CD4-positive, alpha-beta T cell treated with Interleukin-17A for 1 hour (primary cell): ENCODE data around the gene ZNF460.

Experiments
- DNase-seq: peaks from one replicate; pipeline ENCODE4 v3.0.0-alpha.2; 2020

Gene ZNF460

GRCh38 chr19:57280962-57281400 is 696 bp downstream of the ZNF460 start:
- peak; percentile 73 for DNase-seq

DNA sequence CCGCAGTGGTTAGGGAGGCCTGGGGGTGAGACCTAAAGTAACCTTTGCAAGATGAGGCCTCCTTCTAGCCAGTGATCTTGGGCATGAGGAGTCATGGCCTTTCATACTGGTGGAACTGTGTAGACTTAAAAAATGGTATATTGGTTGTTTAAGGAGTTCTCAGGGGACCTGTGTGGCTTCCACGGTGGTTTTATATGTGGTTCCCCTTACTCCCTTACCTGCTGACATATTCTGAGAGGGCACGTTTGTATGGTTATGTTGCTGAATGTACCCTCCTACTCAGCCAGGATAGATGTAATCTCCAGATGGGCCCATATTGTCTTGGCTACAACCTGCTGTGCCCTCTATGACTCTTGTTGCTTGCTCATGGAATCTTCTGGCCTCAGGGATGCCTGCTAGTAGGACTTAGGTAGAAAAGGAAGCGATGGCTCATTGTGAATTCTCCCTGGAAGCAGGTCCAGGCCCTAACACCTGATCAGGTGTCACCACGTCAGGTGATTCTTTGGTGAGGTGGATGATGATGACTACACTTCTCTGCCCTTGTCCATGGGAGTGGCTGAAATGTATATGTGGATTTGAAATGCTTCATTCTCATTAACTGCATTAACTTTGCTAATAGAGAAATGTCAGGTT is 1.8 kb downstream of the ZNF460 start:
- no peak for DNase-seq

GRCh38 chr19:57288373-57288772 is 8.1 kb downstream of the ZNF460 start:
- DNase-seq: no peak

DNA sequence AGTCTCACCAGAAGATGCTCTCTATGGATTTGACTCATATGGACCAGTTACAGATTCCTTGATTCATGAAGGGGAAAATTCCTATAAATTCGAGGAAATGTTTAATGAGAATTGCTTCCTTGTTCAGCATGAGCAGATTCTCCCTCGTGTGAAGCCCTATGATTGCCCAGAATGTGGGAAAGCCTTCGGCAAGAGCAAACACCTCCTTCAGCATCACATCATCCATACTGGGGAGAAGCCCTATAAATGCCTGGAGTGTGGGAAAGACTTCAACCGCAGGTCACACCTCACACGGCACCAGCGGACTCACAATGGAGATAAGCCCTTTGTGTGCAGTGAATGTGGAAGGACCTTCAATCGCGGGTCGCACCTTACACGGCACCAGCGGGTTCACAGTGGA is 10.7 kb downstream of the ZNF460 start:
- DNase-seq: no peak

GRCh38 chr19:57292547-57292946 is 12.3 kb downstream of the ZNF460 start:
- no peak for DNase-seq

- DNase-seq: no peak
Observed at GRCh38 chr19:57293719-57294118, 13.4 kb downstream of the ZNF460 start.

- DNase-seq: no peak
Observed at GRCh38 chr19:57302020-57302465, 21.8 kb downstream of the ZNF460 start.

- no peak for DNase-seq
Observed at GRCh38 chr19:57302727-57303401, 22.6 kb downstream of the ZNF460 start.

DNA sequence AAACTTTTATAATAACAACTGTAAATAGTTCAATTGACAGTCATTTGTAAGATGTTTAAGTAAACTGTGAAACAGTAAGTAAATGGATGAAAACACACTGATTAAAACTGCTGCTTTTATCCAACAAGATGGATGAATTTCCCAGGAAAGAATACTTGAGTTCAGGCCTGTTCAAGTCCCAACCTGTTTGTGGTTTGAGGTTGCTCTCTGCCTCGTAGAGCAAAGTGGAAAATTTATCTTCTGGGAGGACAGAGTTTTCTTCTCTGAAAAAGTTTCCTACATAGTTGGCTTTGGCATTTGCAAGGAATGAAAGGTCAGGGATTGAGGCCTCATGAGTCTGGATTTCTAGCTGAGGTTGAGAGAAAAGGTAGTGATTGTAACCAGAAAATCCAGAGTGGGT is 24.8 kb downstream of the ZNF460 start:
- no peak for DNase-seq

GRCh38 chr19:57308514-57308913 is 28.2 kb downstream of the ZNF460 start:
- no peak for DNase-seq

DNA sequence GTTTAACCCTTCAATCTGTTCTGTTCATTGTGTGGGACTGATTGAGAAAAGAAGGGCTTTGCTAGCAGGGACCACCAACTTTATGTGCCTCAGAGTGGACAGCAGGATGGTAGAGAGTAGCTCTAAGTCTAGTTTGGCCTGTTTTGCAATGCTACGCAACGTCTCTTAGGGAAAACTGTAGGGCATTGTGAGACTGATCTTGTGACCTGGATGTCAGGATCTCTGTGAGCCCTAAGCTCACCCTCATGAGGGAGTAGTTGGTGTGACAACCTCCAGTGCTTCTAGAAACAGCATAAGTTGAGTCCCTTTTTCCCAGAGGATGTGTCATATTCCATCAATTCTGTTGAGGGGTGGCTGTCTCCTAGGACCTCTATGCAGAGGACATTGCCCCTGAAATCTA is 30.5 kb downstream of the ZNF460 start:
- DNase-seq: no peak

- DNase-seq: no peak
Observed at GRCh38 chr19:57314146-57314545, 33.9 kb downstream of the ZNF460 start.

DNA sequence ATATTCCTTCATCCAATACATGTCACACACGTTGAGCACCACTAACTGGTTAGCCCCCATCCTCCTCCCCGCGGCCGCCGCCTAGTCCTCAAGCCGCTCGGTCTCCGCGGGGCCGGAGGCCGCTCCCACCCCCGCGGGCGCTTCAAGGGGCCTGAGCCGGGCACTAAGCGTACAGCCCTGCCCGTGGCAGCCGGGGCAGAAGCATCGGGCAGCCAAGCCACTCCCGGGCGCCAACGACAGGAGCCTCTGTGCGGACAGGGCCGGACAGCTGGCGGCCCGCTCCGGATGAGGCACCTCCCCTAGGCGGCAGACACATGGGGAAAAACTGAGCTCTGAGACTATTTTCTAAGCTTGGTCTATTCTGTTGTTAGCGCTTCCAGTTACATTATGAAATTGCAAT is 37.2 kb downstream of the ZNF460 start:
- DNase-seq: no peak

DNA sequence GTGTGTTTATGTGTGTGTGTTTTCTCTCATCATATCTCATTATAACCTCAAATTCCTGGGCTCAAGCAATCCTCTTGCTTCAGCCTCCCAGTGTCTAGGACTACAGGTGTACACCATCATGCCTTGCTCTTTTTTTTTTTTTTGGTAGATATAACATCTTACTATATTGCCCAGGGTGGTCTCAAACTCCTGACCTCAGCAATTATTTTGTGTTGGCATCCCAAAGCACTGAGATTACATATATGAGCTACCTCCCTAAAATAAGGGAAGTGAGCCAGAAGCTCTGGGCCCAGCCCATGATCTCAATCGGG is 39.5 kb downstream of the ZNF460 start:
- DNase-seq: no peak

DNA sequence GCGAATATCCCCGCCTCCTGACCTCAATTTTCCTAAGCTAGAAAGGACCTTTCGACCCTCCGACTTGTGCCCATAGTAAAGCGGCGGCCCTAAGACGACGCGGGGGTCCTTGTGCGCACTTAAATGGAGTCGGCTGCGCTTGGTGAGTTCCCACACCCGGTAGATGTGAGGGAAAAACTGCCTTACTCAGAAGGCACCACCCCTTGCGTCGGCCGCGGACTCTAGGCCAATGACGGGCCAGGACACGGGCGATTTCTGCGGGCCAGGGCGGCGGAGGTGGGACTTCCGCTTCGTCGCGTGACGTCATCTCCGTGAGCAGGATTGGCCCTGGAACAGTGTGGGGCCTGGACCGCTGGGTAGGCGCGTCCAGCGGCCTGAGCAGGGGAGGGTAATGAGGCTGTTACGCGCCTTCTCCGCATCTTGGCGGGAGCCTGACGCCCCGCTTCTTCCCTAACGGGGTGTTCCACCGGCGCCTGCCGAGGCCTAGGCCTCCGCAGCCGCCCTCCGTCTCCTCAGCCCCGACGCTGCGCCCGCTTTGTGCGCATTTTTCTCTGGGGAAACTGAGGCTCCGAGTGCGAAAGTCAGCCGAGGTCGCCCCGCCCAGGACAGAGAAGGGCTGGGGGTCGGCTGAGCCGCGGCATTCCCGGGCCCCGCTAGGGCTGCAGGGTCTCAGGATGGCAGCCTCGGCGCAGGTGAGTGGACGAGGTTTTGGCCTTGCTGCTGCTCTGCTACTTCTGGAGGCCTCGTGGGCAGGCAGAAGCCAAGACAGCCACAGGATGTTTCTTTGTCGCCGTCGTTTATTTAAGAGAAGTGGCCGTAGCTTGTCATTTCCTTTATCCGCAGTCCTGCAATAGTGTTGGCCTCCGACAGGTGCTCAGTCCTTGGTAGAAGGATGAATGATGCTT is 40.1 kb downstream of the ZNF460 start, which contains the start of gene ZNF543:
Gene ZNF543 (plus strand): TSS at position 293 of the 905 bp plus-strand sequence. CDS start 382 bp downstream, at position 675.
- DNase-seq: peak; percentile 95

GRCh38 chr19:57321116-57321515 is 40.8 kb downstream of the ZNF460 start:
- no peak for DNase-seq

GRCh38 chr19:57321751-57322150 is 41.5 kb downstream of the ZNF460 start:
- no peak for DNase-seq

GRCh38 chr19:57324992-57325391 is 44.7 kb downstream of the ZNF460 start:
- no peak for DNase-seq

- DNase-seq: no peak
Observed at GRCh38 chr19:57327993-57328392, 47.7 kb downstream of the ZNF460 start.

- DNase-seq: no peak
Observed at GRCh38 chr19:57334191-57334590, 53.9 kb downstream of the ZNF460 start.

- DNase-seq: no peak
Observed at GRCh38 chr19:57338877-57339276, 58.6 kb downstream of the ZNF460 start.

- no peak for DNase-seq
Observed at GRCh38 chr19:57342582-57342981, 62.3 kb downstream of the ZNF460 start.
